ENCODE measurements around the gene KPNA4.
A peak's percentile ranks its signal among the peaks of the same experiment; 100 is the strongest.
"Not testable (repeated sequence)": the region's sequence is repeated elsewhere in the genome, so short reads cannot be mapped to it uniquely, and the experiment has no call there.

The KPNA4 gene

GRCh38 chr3:160482796-160483195, 82.6 kb downstream of the KPNA4 start:
- no peak for DNase-seq

- no peak for DNase-seq
Measured at GRCh38 chr3:160481856-160482255, 83.5 kb downstream of the KPNA4 start.

- no peak for DNase-seq
Measured at GRCh38 chr3:160480931-160481330, 84.4 kb downstream of the KPNA4 start.

DNA sequence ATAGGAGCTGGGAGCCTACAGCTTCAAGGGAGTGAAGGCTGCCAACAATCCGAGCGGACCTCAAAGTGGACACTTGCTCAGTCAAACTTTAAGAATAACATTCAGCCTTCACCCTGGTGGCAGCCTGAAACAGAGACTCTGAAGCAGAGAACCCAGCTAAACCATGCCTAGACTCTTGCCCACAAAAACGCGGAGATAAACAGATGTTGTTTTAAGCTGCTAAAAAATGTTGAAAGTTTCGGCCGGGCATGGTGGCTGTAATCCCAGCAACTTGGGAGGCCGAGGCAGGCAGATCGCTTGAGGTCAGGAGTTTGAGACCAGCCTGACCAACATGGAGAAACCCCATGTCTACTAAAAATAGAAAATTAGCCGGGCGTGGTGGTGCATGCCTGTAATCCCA, 86.0 kb downstream of the KPNA4 start:
- no peak for DNase-seq

DNA sequence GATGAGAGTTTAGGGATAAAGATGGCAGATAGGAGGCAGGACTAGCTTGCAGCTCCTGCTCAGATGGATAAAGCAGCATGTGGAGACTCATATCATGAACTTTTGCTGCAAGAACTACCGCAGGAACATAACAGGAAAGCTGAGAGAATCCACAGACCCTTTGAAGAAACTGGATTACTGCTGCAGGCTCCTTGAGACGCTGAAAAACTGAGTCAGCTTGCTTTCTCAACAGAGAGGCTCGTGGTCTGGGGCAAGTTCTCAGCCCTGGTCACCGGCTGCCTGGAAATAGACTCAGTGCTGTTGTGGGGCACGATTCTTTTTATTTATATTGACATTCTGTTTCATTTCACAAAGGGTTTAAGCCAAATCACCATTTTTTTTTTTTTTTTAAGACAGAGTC, 87.0 kb downstream of the KPNA4 start:
- DNase-seq = no peak

DNA sequence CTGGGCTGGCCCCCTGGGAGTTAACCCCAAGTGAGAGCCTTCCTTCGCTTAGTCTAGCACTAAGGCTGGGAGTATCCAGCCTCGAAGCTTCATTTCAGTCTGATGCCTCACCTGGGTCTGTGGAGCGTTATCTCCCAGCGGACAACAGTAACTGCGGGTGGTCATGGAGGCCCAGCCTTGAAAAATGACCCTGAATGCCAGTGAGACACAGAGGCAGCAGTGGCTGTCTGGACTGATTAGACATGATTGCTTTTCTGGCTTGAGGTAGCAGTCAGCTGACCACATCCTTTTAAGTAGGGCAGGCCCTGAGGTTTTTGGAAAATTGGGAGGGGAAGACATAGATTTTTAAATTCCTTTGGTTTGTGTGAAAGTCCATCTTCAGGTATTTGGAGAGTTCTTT, 87.6 kb downstream of the KPNA4 start:
- no peak for DNase-seq

DNA sequence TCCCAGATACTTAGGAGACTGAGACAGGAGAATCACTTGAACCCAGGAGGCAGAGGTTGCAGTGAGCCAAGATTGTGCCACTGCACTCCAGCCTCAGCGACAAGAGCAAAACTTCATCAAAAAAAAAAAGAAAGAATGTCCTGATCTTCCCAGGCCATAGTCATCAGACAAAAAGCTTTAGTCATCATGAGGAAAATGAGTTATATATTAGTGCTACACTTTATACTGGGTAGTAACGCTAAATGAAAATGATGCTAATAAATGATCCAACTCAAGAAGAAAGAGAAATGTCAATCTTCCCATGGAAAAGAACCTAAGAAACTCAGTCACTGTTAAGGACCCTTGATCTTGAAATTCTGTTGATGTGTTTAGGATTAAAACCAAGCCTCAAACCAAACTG, 89.5 kb downstream of the KPNA4 start:
- DNase-seq = no peak

DNA sequence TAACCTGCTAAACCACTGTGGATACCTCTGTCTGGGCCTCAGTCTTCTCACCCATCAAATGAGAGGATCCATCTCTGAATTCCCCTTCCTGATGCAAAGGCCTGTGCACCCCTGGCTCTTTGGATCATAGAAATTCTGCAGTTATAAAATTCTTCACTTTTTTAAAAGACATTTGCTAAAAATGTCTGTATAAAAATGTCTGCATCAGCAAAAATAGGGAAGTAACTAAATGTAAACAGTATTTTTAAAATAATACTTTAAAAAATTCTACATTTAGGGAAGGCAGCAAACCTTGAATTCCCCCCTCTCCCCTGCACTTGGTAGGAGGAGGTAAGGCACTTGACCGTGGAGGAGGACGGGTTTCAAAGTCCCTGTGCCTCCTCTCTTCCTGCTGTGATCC, 90.2 kb downstream of the KPNA4 start:
- no peak for DNase-seq

DNA sequence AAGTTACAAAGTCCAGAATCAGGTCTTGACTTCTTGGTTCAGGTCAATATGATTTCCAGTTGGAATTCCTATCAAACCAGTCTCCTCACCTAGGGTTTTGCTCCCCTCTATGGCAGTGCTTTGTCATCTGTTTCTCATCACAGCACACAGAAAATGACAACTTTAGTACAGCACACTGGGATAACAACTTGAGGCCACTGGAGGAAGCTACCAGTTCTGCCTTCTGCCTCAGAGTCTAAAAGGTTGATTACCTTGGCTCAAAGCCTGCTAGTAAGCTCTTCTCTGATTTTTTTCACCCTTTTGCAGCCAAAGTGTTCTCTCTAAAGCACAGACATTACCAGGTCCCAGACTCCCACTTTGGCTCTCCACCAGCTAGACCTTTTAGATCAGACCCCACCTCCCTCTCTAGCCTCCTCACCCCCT, 90.9 kb downstream of the KPNA4 start:
- no peak for DNase-seq

GRCh38 chr3:160473978-160474377, 91.4 kb downstream of the KPNA4 start:
- DNase-seq = no peak

DNA sequence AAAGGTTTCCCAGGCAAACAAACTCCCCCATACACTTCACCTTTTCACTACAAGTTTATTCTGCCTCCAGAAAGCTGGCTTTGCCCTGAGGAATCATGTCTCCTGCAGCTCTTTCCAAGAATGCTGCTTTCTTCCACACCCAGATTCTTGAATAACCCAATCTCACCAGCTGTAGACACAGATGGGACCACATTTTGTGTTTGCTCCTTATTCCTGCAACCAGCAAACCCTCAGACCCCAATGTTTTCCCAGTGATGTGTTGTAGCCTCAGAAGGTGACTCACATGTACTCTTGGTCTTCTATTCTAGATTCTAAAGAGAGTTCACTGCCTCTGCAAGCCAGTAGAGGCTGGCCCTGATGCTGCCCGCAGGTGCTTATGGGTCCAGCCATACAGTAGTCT, 92.2 kb downstream of the KPNA4 start:
- no peak for DNase-seq

- no peak for DNase-seq
Measured at GRCh38 chr3:160472344-160472743, 93.0 kb downstream of the KPNA4 start.

- DNase-seq = no peak
Measured at GRCh38 chr3:160471892-160472291, 93.5 kb downstream of the KPNA4 start.

GRCh38 chr3:160470181-160470580, 95.2 kb downstream of the KPNA4 start:
- no peak for DNase-seq

GRCh38 chr3:160464971-160465370, 100.4 kb downstream of the KPNA4 start:
- DNase-seq = no peak

DNA sequence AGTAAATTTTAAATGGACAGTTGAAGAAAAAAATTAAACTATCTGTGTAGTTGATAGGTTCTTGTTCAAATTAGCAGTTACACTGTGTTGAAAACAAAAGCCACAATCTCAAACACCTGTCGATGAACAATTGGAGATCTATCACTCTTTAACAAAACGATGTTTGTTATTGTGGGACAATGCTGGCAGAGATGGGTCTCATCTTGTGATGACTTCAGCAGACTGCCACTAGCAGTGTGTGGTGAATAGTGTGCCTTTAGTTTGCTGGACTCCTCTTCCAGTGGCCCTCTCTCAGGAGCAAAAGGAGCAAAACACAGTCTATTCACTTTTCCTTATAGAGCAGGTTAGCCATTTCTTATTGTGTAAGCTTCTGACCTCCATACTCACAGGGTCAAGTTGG, 101.0 kb downstream of the KPNA4 start:
- DNase-seq = no peak

- no peak for DNase-seq
Measured at GRCh38 chr3:160460033-160460432, 105.3 kb downstream of the KPNA4 start.

DNA sequence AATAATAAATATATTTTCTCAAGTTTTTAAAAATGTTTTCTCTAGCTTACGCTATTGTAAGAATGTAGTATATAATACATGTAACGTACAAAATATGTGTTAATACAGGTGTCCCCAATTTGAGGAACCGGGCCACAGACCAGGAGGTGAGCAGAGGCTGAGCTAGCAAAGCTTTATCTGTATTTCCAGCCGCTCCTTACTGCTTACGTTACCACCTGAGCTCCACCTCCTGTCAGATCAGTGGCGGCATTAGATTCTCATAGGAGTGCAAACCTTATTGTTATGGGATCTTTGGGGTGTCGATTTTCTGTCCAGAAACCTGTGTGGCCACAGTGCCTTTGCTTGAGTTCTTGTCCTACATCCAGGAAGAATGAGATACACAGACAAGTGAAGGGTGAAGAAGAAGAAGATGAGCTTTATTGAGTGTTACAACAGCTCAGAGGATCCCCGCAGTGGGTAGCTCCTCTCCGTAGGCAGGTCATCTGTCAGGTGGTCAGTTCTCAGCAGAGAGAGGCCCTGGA, 105.9 kb downstream of the KPNA4 start:
- no peak for DNase-seq

DNA sequence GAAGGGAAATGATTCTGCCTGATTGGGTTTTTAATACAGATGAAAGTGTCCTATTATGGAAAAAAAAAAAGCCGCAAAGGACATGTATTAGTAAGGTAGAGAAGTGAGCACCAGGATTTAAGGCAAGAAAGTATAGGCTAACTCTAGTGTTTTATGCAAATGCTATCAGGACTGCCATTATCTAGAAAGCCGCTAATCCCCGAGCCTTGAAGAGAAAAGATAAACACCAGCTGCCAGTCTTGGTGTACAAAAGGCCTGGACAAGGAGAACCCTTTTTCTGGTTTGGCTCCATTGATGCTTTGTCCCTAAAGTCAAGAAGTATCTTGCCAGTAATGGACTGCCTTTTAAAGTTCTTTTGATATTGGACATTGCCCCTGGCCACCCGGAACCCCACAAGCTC, 107.2 kb downstream of the KPNA4 start:
- no peak for DNase-seq

DNA sequence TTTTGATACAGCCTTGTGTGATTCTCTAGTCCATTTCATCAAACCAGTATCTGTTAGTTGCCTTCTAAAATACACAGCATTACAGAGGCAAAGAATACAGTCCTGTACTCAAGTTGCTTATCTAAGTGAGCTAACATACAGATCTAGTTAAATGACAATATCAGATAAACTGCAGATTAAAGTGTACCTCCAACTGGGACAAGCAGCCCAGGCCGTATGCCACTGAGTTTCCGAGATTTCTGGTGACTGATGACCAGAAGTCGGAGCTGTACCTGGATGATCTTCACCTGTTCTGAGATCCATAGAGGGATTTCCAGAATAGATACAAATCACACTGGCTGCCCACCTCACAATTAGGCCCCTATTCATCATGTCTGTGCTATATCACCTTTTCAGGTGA, 109.5 kb downstream of the KPNA4 start:
- DNase-seq = no peak

GRCh38 chr3:160454995-160455394, 110.4 kb downstream of the KPNA4 start:
- DNase-seq = no peak

- not testable (repeated sequence) for DNase-seq
Measured at GRCh38 chr3:160452251-160452650, 113.1 kb downstream of the KPNA4 start.

- no peak for DNase-seq
Measured at GRCh38 chr3:160451602-160452001, 113.8 kb downstream of the KPNA4 start.

DNA sequence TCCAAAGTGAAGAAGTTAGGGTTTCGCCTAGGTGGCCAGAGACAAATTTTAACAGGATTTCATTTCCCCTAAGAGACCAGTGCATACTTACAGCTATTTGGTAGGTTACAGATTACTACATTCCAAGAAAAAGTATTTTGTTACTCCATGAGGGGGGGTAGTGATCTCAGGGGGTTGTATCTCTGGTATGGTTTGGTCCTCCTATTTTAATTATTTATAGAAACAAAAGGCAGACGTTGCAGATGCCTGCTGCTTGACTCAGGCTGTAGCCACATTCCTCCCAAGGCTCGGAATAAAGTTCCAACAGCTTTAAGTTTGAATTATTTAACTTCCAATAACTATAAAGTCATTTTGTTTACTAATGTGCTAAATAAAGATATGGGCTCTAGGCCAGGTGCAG, 114.5 kb downstream of the KPNA4 start:
- DNase-seq = no peak

- peak; percentile 98 for DNase-seq
Measured at GRCh38 chr3:160449636-160450598, 115.5 kb downstream of the KPNA4 start, which contains the start of gene TRIM59. Gene TRIM59, minus strand, starts transcription at chr3:160449786. Its CDS starts 10,603 bp downstream, at chr3:160439183.
